GM12873 (cell line): ENCODE results near the gene ENPEP.

ENCODE experiments used
- TF ChIP-seq, protein P1 (sequence below): IDR thresholded peaks from 2 replicates; pipeline ENCODE4 v1.5.1; 2012; ENCODE audit warnings: low read depth, mild to moderate bottlenecking, moderate library complexity, low read length, control low read depth; ENCODE audit not compliant: insufficient read depth; ENCODE audit errors: missing control alignments

ENPEP gene

DNA sequence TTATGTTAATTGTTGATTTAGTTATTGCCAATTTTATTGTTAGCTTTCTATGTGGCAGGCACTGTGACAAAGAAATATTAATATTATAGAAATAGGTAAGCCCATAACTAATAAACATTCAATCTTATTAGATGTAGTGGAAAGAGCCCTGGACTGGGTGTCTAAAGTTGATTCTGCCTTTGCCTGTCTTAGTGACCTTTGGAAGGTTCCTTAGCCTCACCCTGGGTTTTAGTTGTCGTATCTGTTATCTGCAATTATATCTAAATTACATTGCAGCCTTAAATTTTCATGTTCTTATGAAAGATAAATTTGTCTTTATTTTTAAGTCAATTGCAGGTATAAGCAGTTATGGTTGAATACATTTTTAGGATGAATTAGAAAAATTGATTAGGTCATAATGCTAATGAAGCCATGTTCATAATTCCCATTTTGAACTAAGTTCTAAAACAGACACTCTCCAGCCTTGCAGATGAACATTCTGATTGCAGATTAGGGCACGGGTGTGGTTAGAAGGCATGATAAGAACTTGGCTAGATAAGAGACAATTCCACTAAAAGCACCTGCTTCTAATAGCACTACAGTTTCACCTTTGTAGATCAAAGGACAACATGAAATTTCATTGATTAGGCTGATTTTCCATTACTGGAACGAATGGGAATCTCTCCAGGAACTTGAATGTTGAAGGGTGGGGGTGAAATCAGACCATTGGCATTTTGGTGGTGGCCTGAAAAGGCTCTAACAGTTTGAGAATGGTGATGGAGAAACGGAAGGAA, 17.3 kb upstream of the ENPEP start:
- TF ChIP-seq, protein P1, sequence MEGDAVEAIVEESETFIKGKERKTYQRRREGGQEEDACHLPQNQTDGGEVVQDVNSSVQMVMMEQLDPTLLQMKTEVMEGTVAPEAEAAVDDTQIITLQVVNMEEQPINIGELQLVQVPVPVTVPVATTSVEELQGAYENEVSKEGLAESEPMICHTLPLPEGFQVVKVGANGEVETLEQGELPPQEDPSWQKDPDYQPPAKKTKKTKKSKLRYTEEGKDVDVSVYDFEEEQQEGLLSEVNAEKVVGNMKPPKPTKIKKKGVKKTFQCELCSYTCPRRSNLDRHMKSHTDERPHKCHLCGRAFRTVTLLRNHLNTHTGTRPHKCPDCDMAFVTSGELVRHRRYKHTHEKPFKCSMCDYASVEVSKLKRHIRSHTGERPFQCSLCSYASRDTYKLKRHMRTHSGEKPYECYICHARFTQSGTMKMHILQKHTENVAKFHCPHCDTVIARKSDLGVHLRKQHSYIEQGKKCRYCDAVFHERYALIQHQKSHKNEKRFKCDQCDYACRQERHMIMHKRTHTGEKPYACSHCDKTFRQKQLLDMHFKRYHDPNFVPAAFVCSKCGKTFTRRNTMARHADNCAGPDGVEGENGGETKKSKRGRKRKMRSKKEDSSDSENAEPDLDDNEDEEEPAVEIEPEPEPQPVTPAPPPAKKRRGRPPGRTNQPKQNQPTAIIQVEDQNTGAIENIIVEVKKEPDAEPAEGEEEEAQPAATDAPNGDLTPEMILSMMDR: no peak

- TF ChIP-seq, protein P1: no peak
These were observed 15.7 kb upstream of the ENPEP start for GRCh38 chr4:110460074-110460746.

- TF ChIP-seq, protein P1: no peak
These were observed 8.6 kb upstream of the ENPEP start for GRCh38 chr4:110467400-110467799.

GRCh38 chr4:110472583-110473329, 3.2 kb upstream of the ENPEP start:
- TF ChIP-seq, protein P1: no peak

- TF ChIP-seq, protein P1: no peak
These were observed 1.5 kb upstream of the ENPEP start for GRCh38 chr4:110474481-110474880.

DNA sequence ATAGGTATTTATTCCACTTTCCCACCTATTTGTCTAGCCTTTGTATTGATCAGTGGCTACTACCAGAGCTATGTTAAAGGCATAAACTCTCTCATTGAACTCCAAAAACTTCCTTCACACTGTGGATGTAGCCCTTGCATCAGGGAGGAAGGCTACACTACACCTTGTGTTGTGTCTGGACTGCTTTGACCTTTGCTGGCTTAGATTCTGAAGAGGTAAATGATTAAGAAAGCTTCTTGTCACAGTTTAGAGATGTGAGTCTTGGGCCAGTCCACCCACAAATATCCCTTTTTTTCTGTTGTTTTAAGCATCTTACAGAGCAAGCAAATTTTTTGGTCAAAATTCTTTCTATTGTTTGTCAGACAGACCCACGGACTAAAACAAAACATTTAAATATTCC, 1.9 kb downstream of the ENPEP start:
- TF ChIP-seq, protein P1: no peak

DNA sequence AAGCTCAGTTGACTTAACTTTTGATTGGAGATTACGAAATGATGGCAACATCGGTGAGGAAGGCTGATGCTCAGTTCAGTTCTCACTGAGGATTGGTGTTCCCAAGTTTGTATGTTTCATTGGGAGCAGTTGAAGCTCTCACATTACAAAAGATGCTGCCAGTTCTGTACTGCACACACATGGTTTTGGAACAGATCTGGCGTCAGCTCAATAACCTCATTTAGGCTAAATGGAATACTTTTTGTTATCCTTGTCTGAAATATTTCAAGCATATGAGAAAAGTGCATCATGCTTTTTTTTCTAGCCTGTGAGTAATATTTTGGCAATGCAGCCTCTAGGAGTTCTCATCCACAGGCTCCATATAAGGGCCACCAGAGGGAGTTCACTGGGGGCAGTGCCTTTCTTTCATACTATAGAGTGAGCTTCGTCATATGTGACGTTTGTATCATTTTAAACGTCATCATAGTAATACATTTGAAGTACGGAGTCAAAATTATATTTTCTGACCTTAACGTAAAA, 4.1 kb downstream of the ENPEP start:
- TF ChIP-seq, protein P1: no peak
